MCF 10A (cell line): ENCODE measurements around the gene CECR2. TPM values are rescaled to one million over a fixed set of nuclear protein-coding genes. Genes with fewer than 3 reads are reported as not detected.

Experiments
- BruUV-seq: library from RNA; stranded (reverse); fragments of 400-500 nt; replicated peaks from 2 replicates; lab custom pipeline; 2021; lab: Mats Ljungman, UMichigan
- CTCF ChIA-PET: fragments of 300-600 bp; sonication (Branson Sonifier 250); formaldehyde crosslinking; extraction: SDS; loops from one replicate; lab custom pipeline; 2021; ENCODE audit warnings: antibody characterized with exemption, inconsistent platforms; lab: Yijun Ruan, JAX
- POLR2A ChIA-PET: fragments of 300-600, 350-650 bp; sonication (Branson Sonifier 250); formaldehyde crosslinking; extraction: SDS; loops from one replicate; lab custom pipeline; 2020; ENCODE audit warnings: antibody characterized with exemption, inconsistent platforms; lab: Yijun Ruan, JAX
- DNase-seq: peaks from one replicate; pipeline ENCODE4 v3.0.0-alpha.2; 2018; ENCODE audit not compliant: unreplicated experiment
- H3K27ac Mint-ChIP-seq: one replicate; pipeline ENCODE4 v1.8.0; 2022; ENCODE audit warnings: mild to moderate bottlenecking, low read depth, mixed read lengths; ENCODE audit not compliant: unreplicated experiment
- H3K27me3 Mint-ChIP-seq: one replicate; pipeline ENCODE4 v1.8.0; 2022; ENCODE audit warnings: mixed read lengths; ENCODE audit not compliant: insufficient read depth, unreplicated experiment
- H3K36me3 Mint-ChIP-seq: one replicate; pipeline ENCODE4 v1.8.0; 2022; ENCODE audit warnings: mild to moderate bottlenecking, moderate library complexity, mixed read lengths; ENCODE audit not compliant: insufficient read depth, unreplicated experiment
- H3K4me1 Mint-ChIP-seq: one replicate; pipeline ENCODE4 v1.8.0; 2022; ENCODE audit warnings: mixed read lengths; ENCODE audit not compliant: insufficient read depth, unreplicated experiment
- H3K4me3 Mint-ChIP-seq: one replicate; pipeline ENCODE4 v1.8.0; 2022; ENCODE audit warnings: mild to moderate bottlenecking, moderate library complexity, mixed read lengths; ENCODE audit not compliant: unreplicated experiment
- H3K9me3 Mint-ChIP-seq: one replicate; pipeline ENCODE4 v1.8.0; 2022; ENCODE audit warnings: mixed read lengths; ENCODE audit not compliant: unreplicated experiment
- CTCF ChIP-seq: fragments of 200-600 bp; IDR thresholded peaks from one replicate; pipeline ENCODE4 v1.8.0; 2022; ENCODE audit warnings: antibody characterized with exemption, mild to moderate bottlenecking; ENCODE audit not compliant: unreplicated experiment
- intact Hi-C: fragments of 100-400 bp; cut with micrococcal nuclease; formaldehyde crosslinking; loops from 2 replicates; pipeline ENCODE4 v1.14.1; 2022
- total RNA-seq: library from RNA; stranded (reverse); gene quantifications from 2 replicates; pipeline ENCODE4 v1.2.3, GENCODE V29; 2022

Gene CECR2
- total RNA-seq, 1 experiment from 2014 or later = not detected

DNA sequence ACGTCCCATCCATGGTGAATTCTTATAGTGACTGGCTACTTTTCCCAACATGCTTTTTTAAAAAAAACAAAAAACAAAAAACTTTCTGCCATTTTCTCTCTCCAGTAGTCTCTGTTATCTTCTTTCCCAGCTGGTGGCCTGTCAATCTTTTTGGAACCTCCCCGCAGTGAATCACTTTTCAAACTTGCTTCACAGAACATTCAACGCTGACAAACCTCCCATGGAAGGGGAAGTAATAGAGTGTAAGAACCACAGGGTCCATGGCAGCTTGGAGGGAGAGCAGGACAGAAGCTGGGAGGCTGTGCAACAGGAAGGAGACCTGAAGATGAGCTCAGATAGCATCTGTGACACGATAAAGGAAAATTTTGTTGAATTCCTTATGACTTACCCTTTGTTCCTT, 9.8 kb upstream of the CECR2 start:
- no peaks in the 10 kb centered on the region for H3K4me1 Mint-ChIP-seq
- ChIA-PET CTCF (interaction anchor here (0.7 to 1.6 kb wide), 2 partner anchors 187 to 324 kb away, joined by 3 to 6 read pairs; no protein-coding TSS in a partner anchor), POLR2A (no interaction called here)
- intact Hi-C loops = no loop called here
- no peak for DNase-seq
- no peaks in the 10 kb centered on the region for H3K27me3 Mint-ChIP-seq
- H3K4me3 Mint-ChIP-seq = no peak overlapping the region
- H3K9me3 Mint-ChIP-seq = no peaks in the 10 kb centered on the region
- H3K27ac Mint-ChIP-seq = no peak overlapping the region
- H3K36me3 Mint-ChIP-seq = no peaks in the 10 kb centered on the region
- no peak for TF ChIP-seq CTCF
- BruUV-seq = no TSS peak

GRCh38 chr22:17366329-17366728, 2.9 kb upstream of the CECR2 start:
- Mint-ChIP-seq H3K9me3 (no peaks in the 10 kb centered on the region), H3K4me1 (peaks cover 5% of the 10 kb centered on the region), H3K27me3 (peaks cover 44% of the 10 kb centered on the region), H3K36me3 (no peaks in the 10 kb centered on the region), H3K4me3 (no peak overlapping the region), H3K27ac (no peak overlapping the region)
- DNase-seq = no peak
- TF ChIP-seq CTCF = no peak
- intact Hi-C loops = no loop called here
- BruUV-seq = no TSS peak
- POLR2A ChIA-PET = interaction anchor here (0.9 kb wide), 1 partner anchor 29 kb away, joined by 3 read pairs; no protein-coding TSS in a partner anchor
- CTCF ChIA-PET = interaction anchor here (0.9 to 1.9 kb wide), 2 partner anchors 23 to 87 kb away, joined by 5 to 7 read pairs; no protein-coding TSS in a partner anchor

DNA sequence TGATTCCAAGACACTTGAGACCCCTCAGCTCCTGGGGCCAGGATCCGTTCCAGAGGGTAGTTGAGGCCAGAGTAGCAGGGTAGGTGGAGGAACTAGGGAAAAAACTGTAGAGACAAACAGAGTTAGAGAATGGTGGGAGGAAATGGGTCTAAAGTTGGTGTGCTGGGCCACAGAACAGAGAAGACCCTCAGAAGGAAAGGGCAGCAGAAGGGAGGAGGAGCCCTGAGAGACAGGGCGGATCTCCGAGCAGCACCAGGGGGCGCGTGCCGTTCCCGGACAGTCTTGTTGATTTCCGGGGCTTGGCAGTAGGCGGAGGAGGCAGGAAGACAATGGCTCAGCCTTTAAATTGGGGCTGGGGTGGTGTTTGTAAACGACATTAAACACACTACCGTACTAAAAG, 2.4 kb upstream of the CECR2 start:
- ChIA-PET CTCF (interaction anchor here (0.6 to 1.9 kb wide), 2 partner anchors 23 to 192 kb away, joined by 3 to 7 read pairs; no protein-coding TSS in a partner anchor), POLR2A (no interaction called here)
- intact Hi-C loops = no loop called here
- Mint-ChIP-seq H3K4me3 (peak overlapping the region; percentile 3), H3K9me3 (no peaks in the 10 kb centered on the region), H3K27ac (no peak overlapping the region), H3K4me1 (peaks cover 5% of the 10 kb centered on the region), H3K27me3 (peaks cover 47% of the 10 kb centered on the region), H3K36me3 (no peaks in the 10 kb centered on the region)
- no peak for DNase-seq
- BruUV-seq = no TSS peak
- no peak for TF ChIP-seq CTCF

DNA sequence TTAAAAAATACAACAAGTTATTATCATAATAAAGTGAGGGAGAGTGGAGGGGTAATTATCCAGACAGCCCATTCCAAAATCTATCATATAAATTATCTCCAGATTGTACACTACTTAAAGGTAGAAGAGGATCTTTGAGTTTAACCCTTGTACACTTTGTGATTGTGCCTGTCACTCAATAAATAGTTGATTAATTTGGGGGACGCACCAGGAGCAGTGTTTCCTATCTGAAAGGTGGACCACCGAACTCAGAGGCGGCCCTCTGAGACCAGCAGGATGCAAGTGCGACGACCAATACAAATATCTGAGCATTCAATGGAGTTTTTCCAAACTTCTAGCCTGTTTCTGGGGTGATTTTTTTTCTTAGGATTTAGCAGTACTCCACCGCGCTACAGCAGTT, 1.1 kb upstream of the CECR2 start:
- POLR2A ChIA-PET = no interaction called here
- no peak for TF ChIP-seq CTCF
- Mint-ChIP-seq H3K27ac (no peak overlapping the region), H3K36me3 (no peaks in the 10 kb centered on the region), H3K4me1 (peaks cover 5% of the 10 kb centered on the region), H3K4me3 (no peak overlapping the region), H3K9me3 (no peaks in the 10 kb centered on the region), H3K27me3 (peaks cover 47% of the 10 kb centered on the region)
- intact Hi-C loops = no loop called here
- DNase-seq = no peak
- BruUV-seq = no TSS peak
- CTCF ChIA-PET = no interaction called here
